T1000 (cell line): ENCODE results near the gene BTBD8.

Source experiments
- DNase-seq: peaks from one replicate; lab custom pipeline; 2025; ENCODE audit warnings: mixed read lengths; lab: John Stamatoyannopoulos, UW

Gene BTBD8

GRCh38 chr1:92094090-92094489 lies 13.9 kb downstream of the BTBD8 start:
- DNase-seq = no peak

GRCh38 chr1:92094595-92094994 lies 14.4 kb downstream of the BTBD8 start:
- DNase-seq = no peak

GRCh38 chr1:92095874-92096273 lies 15.7 kb downstream of the BTBD8 start:
- no peak for DNase-seq

- no peak for DNase-seq
These were observed 16.2 kb downstream of the BTBD8 start for GRCh38 chr1:92096317-92096716.

- DNase-seq = no peak
These were observed 25.5 kb downstream of the BTBD8 start for GRCh38 chr1:92105546-92106081.

GRCh38 chr1:92108631-92109030 lies 28.5 kb downstream of the BTBD8 start:
- no peak for DNase-seq

GRCh38 chr1:92117526-92117925 lies 37.4 kb downstream of the BTBD8 start:
- DNase-seq = no peak

GRCh38 chr1:92118826-92119225 lies 38.7 kb downstream of the BTBD8 start:
- no peak for DNase-seq

- DNase-seq = no peak
These were observed 43.7 kb downstream of the BTBD8 start for GRCh38 chr1:92123868-92124267.

GRCh38 chr1:92125204-92125603 lies 45.1 kb downstream of the BTBD8 start:
- no peak for DNase-seq

- DNase-seq = no peak
These were observed 45.9 kb downstream of the BTBD8 start for GRCh38 chr1:92126088-92126487.

GRCh38 chr1:92134331-92134730 lies 54.2 kb downstream of the BTBD8 start:
- DNase-seq = no peak

- no peak for DNase-seq
These were observed 56.2 kb downstream of the BTBD8 start for GRCh38 chr1:92136341-92136740.

GRCh38 chr1:92154934-92155333 lies 74.8 kb downstream of the BTBD8 start:
- DNase-seq = no peak

- DNase-seq = no peak
These were observed 79.4 kb downstream of the BTBD8 start for GRCh38 chr1:92159593-92159992.

GRCh38 chr1:92165389-92165788 lies 85.2 kb downstream of the BTBD8 start:
- DNase-seq = no peak

GRCh38 chr1:92167151-92167550 lies 87.0 kb downstream of the BTBD8 start:
- no peak for DNase-seq

- no peak for DNase-seq
These were observed 88.5 kb downstream of the BTBD8 start for GRCh38 chr1:92168657-92169056.

GRCh38 chr1:92169214-92170005 lies 89.3 kb downstream of the BTBD8 start:
- no peak for DNase-seq

GRCh38 chr1:92184632-92185031 lies 104.5 kb downstream of the BTBD8 start:
- DNase-seq = no peak

GRCh38 chr1:92186081-92186480 lies 105.9 kb downstream of the BTBD8 start:
- DNase-seq = no peak

GRCh38 chr1:92188436-92189255 lies 108.5 kb downstream of the BTBD8 start:
- DNase-seq = no peak

GRCh38 chr1:92191726-92192125 lies 111.6 kb downstream of the BTBD8 start:
- DNase-seq = no peak
